GM18873 (cell line): Measurements from ENCODE around the gene GPR107.

Experiments used
- ATAC-seq: cut with Tn5 transposase; IDR thresholded peaks from one replicate; pipeline ENCODE4 v1.9.1; 2021; ENCODE audit warnings: mild to moderate bottlenecking, moderate library complexity, moderate number of reproducible peaks; ENCODE audit not compliant: unreplicated experiment, low FRiP score

GPR107 gene

GRCh38 chr9:130155647-130156046 is 101.9 kb downstream of the GPR107 start:
- ATAC-seq, result no peak

- no peak for ATAC-seq
Observed at GRCh38 chr9:130156672-130157071, 103.0 kb downstream of the GPR107 start.

GRCh38 chr9:130157079-130157478 is 103.4 kb downstream of the GPR107 start:
- ATAC-seq, result no peak

- no peak for ATAC-seq
Observed at GRCh38 chr9:130158001-130158400, 104.3 kb downstream of the GPR107 start.

- no peak for ATAC-seq
Observed at GRCh38 chr9:130159057-130159456, 105.4 kb downstream of the GPR107 start.

- no peak for ATAC-seq
Observed at GRCh38 chr9:130159915-130160670, 106.4 kb downstream of the GPR107 start.

- ATAC-seq, result no peak
Observed at GRCh38 chr9:130160862-130161470, 107.3 kb downstream of the GPR107 start.

- no peak for ATAC-seq
Observed at GRCh38 chr9:130165579-130165978, 111.9 kb downstream of the GPR107 start.

- ATAC-seq, result no peak
Observed at GRCh38 chr9:130166399-130166798, 112.7 kb downstream of the GPR107 start.

- ATAC-seq, result no peak
Observed at GRCh38 chr9:130167927-130168326, 114.2 kb downstream of the GPR107 start.

GRCh38 chr9:130171226-130172148 is 117.8 kb downstream of the GPR107 start:
- ATAC-seq, result no peak

- no peak for ATAC-seq
Observed at GRCh38 chr9:130172161-130172857, 118.6 kb downstream of the GPR107 start, which contains the start of gene NCS1. Gene NCS1 (plus strand): TSS chr9:130172404. CDS start chr9:130172664, 260 bp downstream.

- ATAC-seq, result no peak
Observed at GRCh38 chr9:130172858-130173665, 119.4 kb downstream of the GPR107 start.

- no peak for ATAC-seq
Observed at GRCh38 chr9:130173666-130173983, 119.9 kb downstream of the GPR107 start.

- no peak for ATAC-seq
Observed at GRCh38 chr9:130174025-130174424, 120.3 kb downstream of the GPR107 start.

- no peak for ATAC-seq
Observed at GRCh38 chr9:130174920-130175321, 121.2 kb downstream of the GPR107 start.

- ATAC-seq, result no peak
Observed at GRCh38 chr9:130175355-130175754, 121.6 kb downstream of the GPR107 start.

- no peak for ATAC-seq
Observed at GRCh38 chr9:130176760-130177159, 123.1 kb downstream of the GPR107 start.

GRCh38 chr9:130177898-130178805 is 124.4 kb downstream of the GPR107 start:
- ATAC-seq, result no peak
